ENCODE data around the gene OSBPL3. TPM values are rescaled to one million over a fixed set of nuclear protein-coding genes. Genes with fewer than 3 reads are reported as not detected.

The OSBPL3 gene
- total RNA-seq, 1 experiment from 2014 or later = 16.0 TPM

- no peak overlapping the region for H3K27ac Mint-ChIP-seq
- no peaks in the 10 kb centered on the region for H3K27me3 Mint-ChIP-seq (ENCODE audit: low read depth)
- DNase-seq (ENCODE audit: low spot score) = no peak
- ChIA-PET CTCF (no interaction called here), POLR2A (no interaction called here)
- no peak overlapping the region for H3K4me3 Mint-ChIP-seq
- H3K9me3 Mint-ChIP-seq = peaks cover 28% of the 10 kb centered on the region
- ATAC-seq = no peak
- peaks cover 19% of the 10 kb centered on the region for H3K4me1 Mint-ChIP-seq
- no peak for TF ChIP-seq ZBTB21 (CRISPR knock-in tag; IDR thresholded peaks at IDR 0.05; ENCODE audit: borderline replicate concordance)
- TF ChIP-seq ZNF232 (CRISPR knock-in tag; IDR thresholded peaks at IDR 0.05) = no peak
- no peak for TF ChIP-seq FOXK1 (CRISPR knock-in tag; IDR thresholded peaks at IDR 0.05)
- no peak for TF ChIP-seq FOXJ3 (CRISPR knock-in tag; IDR thresholded peaks at IDR 0.05; ENCODE audit: borderline replicate concordance)
- no peak for TF ChIP-seq PRRX2 (CRISPR knock-in tag; IDR thresholded peaks at IDR 0.05)
- no peak for TF ChIP-seq USF2 (CRISPR knock-in tag; IDR thresholded peaks at IDR 0.05)
- no peak for TF ChIP-seq ZNF512 (CRISPR knock-in tag; IDR thresholded peaks at IDR 0.05; ENCODE audit: borderline replicate concordance)
- TF ChIP-seq RELA (CRISPR knock-in tag; IDR thresholded peaks at IDR 0.05; ENCODE audit: borderline replicate concordance) = no peak
- no peak for TF ChIP-seq ARID4B (CRISPR knock-in tag; IDR thresholded peaks at IDR 0.05; ENCODE audit: borderline replicate concordance)
- no peak for TF ChIP-seq RORB (CRISPR knock-in tag; IDR thresholded peaks at IDR 0.05)
- no peak for TF ChIP-seq ZNF138 (CRISPR knock-in tag; conservative IDR thresholded peaks at IDR 0.05)
- H3K36me3 Mint-ChIP-seq = peaks cover 10% of the 10 kb centered on the region; the same call in 1 of the 2 replicates
Measured at GRCh38 chr7:25005658-25006057, 25.7 kb upstream of the OSBPL3 start.

- Mint-ChIP-seq H3K36me3 (peaks cover 8% of the 10 kb centered on the region), H3K27me3 (ENCODE audit: low read depth) (peaks cover 9% of the 10 kb centered on the region; the same call in 1 of the 2 replicates), H3K4me3 (no peak overlapping the region), H3K9me3 (peaks cover 23% of the 10 kb centered on the region), H3K27ac (no peak overlapping the region), H3K4me1 (peaks cover 19% of the 10 kb centered on the region)
- DNase-seq (ENCODE audit: low spot score) (no peak), ATAC-seq (no peak)
- POLR2A ChIA-PET = no interaction called here
- CTCF ChIA-PET = no interaction called here
- no peak for TF ChIP-seq ZSCAN18 (CRISPR knock-in tag; IDR thresholded peaks at IDR 0.05)
- TF ChIP-seq MLX (CRISPR knock-in tag; IDR thresholded peaks at IDR 0.05) = no peak
- no peak for TF ChIP-seq GRHL2 (CRISPR knock-in tag; IDR thresholded peaks at IDR 0.05; ENCODE audit: insufficient replicate concordance, severe bottlenecking)
- TF ChIP-seq E2F4 (CRISPR knock-in tag; IDR thresholded peaks at IDR 0.05; ENCODE audit: borderline replicate concordance, low read depth) = no peak
- no peak for TF ChIP-seq ZNF281 (CRISPR knock-in tag; IDR thresholded peaks at IDR 0.05)
- no peak for TF ChIP-seq IRF1 (CRISPR knock-in tag; IDR thresholded peaks at IDR 0.05)
- TF ChIP-seq JAZF1 (CRISPR knock-in tag; IDR thresholded peaks at IDR 0.05) = no peak
- no peak for TF ChIP-seq CTCF (IDR thresholded peaks at IDR 0.05)
Measured at GRCh38 chr7:25002786-25003185, 22.8 kb upstream of the OSBPL3 start.
